ENCODE data around the gene DHRSX.
"Not testable (repeated sequence)": the region's sequence is repeated elsewhere in the genome, so short reads cannot be mapped to it uniquely, and the experiment has no call there.

Gene DHRSX

GRCh38 chrX:2497961-2498780 is 2.6 kb downstream of the DHRSX start:
- no peak for DNase-seq

DNA sequence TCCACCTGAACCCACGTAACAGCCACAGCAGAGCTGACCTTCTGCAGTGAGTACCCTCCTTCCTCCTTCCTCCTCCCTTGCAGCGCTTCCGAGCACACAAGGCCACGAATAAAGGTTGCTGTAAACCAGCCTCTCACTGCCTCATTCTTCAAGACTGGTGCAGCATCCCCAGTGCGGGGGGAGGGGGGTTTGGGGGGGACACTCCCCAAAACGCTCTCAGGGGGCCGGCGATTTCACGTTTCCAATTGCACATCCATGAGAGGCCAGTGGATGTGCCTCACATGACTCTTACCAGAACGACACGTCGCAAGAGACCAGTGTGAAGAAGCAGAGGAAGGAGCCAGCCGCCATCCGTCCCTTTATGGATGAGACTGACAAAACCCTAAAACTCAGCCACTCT is 5.2 kb downstream of the DHRSX start:
- no peak for DNase-seq

GRCh38 chrX:2492531-2493218 is 8.1 kb downstream of the DHRSX start:
- no peak for DNase-seq

DNA sequence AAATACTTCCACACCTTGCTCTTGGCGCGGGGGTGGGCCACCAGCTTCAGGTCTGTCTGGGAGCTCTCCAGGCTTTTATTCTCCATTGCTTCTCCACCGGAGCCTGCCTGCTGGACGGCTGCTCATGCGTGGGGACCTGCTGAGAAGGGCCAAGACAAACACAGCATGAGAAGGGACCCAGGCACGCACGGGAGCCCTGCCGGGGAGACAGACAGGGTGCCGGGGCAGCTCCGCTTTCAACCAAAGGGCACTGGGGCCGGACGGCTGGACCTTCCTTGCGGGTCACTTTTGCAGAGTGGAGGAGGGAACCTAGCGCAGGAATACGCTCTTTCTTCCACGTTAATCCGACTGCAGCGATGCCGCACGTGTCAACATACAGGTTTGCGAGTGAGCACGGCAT is 10.1 kb downstream of the DHRSX start:
- no peak for DNase-seq

- DNase-seq, result no peak
These were observed 11.0 kb downstream of the DHRSX start for GRCh38 chrX:2489446-2490445.

- DNase-seq, result no peak
These were observed 12.0 kb downstream of the DHRSX start for GRCh38 chrX:2488621-2489285.

- no peak for DNase-seq
These were observed 13.4 kb downstream of the DHRSX start for GRCh38 chrX:2487366-2487765.

GRCh38 chrX:2486476-2487133 is 14.2 kb downstream of the DHRSX start:
- DNase-seq, result no peak

DNA sequence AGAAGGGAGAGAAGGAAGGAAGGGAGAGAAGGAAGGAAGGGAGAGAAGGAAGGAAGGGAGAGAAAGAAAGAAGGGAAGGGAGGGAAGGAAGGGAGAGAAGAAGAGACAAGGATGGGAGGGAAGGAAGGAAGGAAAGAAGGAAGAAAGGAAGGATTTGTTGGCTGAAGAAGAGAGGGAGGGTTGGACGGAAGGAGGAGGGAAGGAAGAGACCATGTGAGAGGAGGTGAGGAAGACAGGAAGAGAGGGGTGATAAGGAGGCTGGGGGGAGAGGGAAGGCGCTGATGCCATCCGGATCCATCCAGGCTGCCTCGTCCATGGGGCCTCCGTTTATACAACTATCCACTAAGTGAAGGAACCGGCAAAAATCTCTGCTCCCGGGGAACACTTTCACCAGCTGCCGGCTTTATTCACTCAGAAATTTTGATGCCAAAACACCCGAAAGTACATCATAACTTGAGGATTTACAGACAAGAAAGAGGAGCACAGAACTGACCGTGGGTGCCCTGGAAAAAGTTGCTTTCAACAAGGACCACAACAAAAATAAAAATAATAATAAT is 14.9 kb downstream of the DHRSX start:
- DNase-seq, result no peak

- DNase-seq, result no peak
These were observed 15.8 kb downstream of the DHRSX start for GRCh38 chrX:2484721-2485648.

DNA sequence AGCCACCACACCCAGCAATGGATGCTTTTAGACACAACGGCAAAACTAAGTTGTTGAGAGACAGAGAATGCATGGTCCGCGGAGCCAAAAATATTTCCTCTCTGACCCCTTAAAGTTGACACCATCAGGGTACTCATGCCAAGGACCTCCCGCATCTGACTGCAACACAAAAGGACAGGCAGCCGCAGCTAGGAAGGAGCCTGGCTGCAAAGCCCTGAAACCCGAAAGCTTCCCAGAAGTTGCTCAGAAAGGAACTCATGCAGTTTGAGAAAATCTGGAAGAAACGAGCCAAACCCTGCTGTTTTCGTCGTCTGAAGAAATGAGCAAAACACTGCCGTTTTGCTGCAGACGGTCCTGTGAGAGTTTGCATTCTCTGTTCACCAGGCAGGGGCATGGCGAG is 16.5 kb downstream of the DHRSX start:
- no peak for DNase-seq

DNA sequence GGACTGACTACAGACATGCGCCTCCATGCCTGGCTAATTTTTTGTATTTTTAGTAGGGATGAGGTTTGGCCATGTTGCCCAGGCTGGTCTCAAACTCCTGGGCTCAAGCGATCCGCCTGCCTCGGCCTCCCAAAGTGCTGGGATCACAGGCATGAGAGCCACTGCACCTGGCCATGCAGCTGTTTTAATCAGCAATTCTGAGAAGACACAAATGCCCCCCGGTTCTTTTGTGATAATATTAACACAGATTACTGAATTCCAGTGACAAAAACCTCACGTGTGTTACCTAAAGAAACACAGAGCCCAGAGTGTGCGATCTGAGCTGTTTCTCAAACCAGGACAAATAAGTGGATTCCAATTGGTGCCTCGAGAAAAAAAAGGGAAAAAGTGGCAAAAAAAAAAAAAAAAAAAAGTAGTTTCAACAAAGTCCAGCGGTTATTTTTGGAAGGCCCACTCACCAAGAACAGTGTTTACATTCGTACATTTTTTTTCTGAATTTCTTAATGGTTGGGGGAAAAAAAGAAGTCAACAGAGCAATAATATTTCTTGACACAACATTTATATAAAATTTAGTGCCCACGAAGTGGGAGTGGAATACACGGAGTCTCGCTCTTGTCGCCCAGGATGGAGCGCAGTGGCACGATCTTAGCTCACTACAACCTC is 17.2 kb downstream of the DHRSX start:
- no peak for DNase-seq

- DNase-seq, result not testable (repeated sequence)
These were observed 19.2 kb downstream of the DHRSX start for GRCh38 chrX:2481597-2481996.

- not testable (repeated sequence) for DNase-seq
These were observed 20.8 kb downstream of the DHRSX start for GRCh38 chrX:2479982-2480381.

- DNase-seq, result no peak
These were observed 21.4 kb downstream of the DHRSX start for GRCh38 chrX:2479420-2479780.

DNA sequence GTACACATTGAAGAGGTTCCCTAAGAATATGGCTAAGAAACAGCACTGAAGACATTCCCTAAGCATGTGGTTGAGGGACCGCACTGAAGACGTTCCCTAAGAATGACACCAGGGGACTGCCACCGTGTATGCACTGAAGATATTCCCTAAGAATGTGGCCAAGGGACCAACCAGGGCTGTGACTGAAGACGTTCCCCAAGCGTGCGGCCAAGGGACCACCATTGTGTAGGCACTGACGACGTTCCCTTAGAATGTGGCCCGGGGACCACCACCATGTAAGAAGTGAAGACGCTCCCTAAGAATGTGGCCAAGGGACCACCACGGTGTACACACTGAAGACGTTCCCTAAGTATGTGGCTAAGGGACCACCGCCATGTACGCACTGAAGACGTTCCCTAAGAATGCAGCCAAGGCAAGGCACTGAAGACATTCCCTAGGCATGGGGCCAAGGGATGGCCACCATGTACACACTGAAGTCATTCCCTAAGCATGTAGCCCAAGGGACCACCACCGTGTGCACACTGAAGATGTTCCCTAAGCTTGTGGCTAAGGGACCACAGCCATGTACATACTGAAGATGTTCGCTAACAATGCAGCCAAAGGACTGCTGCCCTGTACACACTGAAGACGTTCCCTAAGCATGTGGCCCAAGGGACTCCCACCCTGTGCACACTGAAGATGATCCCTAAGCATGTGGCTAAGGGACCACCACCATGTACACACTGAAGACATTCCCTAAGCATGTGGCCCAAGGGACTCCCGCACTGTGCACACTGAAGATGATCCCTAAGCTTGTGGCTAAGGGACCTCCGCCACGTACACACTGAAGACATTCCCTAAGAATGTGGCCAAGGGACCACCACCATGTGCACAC is 22.0 kb downstream of the DHRSX start:
- DNase-seq, result no peak

DNA sequence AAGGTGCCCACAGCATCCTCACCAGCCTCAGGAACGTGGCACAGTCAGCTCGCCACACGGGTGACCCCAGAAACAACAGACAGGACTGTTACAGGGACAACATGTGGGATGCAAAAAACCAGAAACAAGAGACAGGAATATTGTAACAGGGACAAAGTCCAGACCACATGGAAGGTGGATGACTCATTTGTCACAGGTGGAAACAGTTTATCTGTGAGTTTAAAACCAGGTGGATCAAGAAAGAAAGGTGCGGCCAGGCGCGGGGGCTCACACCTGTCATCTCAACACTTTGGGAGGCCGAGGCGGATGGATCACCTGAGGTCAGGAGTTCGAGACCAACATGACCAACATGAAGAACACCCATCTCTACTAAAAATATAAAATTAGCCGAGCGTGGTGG is 23.5 kb downstream of the DHRSX start:
- DNase-seq, result not testable (repeated sequence)

DNA sequence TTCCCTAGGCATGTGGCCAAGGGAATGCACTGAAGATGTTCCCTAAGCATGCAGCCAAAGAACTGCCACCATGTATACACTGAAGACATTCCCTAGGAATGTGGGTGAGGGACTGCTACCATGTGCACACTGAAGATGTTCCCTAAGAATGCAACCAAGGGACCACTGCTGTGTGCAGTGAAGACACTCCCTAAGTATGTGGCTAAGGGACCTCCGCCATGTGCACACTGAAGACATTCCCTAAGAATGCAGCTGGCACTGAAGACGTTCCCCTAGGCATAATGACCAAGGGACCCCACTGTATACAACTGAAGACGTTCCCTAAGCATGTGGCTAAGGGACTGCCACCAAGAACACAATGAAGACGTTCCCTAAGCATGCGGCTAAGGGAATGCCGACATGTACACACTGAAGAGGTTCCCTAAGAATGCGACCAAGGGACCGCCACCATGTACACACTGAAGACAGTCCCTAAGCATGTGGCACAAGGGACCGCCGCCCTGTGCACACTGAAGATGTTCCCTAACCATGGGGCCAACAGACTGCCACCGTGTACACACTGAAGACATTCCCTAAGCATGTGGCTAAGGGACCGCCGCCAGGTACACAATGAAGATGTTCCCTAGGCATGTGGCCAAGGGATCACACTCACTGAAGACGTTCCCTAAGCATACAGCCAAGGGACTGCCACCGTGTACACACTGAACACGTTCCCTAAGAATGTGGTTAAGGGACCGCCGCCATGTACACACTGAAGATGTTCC is 25.6 kb downstream of the DHRSX start:
- DNase-seq, result no peak

All from T-helper 9 cell (primary cell).